ENCODE data around the gene CRP. TPM values are rescaled to one million over a fixed set of nuclear protein-coding genes. Genes with fewer than 3 reads are reported as not detected.

The CRP gene
- not detected for polyA plus RNA-seq (2013, experiment 1 of 2)
- not detected for polyA plus RNA-seq (2013, experiment 2 of 2)

DNA sequence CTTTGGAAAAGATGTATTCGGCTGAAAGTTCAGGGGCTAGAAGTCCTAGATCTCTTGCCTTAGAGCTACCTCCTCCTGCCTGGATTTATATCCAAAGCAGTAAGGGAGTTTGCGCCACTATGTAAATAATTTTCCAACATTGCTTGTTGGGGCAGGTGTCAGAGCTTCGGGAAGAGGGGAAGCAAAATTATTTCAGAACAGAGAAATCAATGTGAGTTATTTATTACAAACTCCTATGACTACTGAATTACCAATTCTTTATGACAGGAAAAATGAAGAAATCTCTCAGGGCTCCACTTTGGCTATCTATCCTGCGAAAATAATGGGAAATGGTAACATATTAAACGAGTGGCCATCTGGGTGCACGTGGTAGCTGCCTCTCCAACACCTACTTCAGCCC is at the start of gene CRP:
Gene CRP, minus strand, starts transcription at position 61 of the 400 bp plus-strand sequence. CDS start 104 bp downstream, outside the sequence.
- no peak within 1 kb of the TSS for H3K23ac ChIP-seq (ENCODE audit: low read length in 2 of 2)
- no peaks in the 10 kb centered on the region for H3K4me1 ChIP-seq (ENCODE audit: control insufficient read depth, insufficient read depth, low read depth, low read length)
- no peaks in the 10 kb centered on the region for H3K36me3 ChIP-seq (ENCODE audit: control insufficient read depth in 1 of 2, insufficient read depth in 2 of 2, low read depth in 1 of 2, low read length in 2 of 2)
- H2BK15ac ChIP-seq (ENCODE audit: low read depth, poor library complexity, severe bottlenecking) = no peak within 1 kb of the TSS
- no peak within 1 kb of the TSS for H4K91ac ChIP-seq (ENCODE audit: low read length)
- H3K9ac ChIP-seq (ENCODE audit: low read length) = no peak within 1 kb of the TSS
- DNase-seq = no peak
- no peak within 1 kb of the TSS for H3K4me3 ChIP-seq (ENCODE audit: insufficient read depth in 1 of 2, low read depth in 1 of 2, low read length in 2 of 2)
- H2AK5ac ChIP-seq (ENCODE audit: low read length, severe bottlenecking) = no peak within 1 kb of the TSS
- 44% methylated on average over 4 of the region's 6 CpGs for WGBS
- no peak within 1 kb of the TSS for H3K4me2 ChIP-seq (ENCODE audit: low read length, poor library complexity, severe bottlenecking)
- no peak within 1 kb of the TSS for H3K27ac ChIP-seq (ENCODE audit: low read length, poor library complexity, severe bottlenecking)
- no peak within 1 kb of the TSS for H2BK120ac ChIP-seq (ENCODE audit: low read depth, low read length)
- peaks cover 14% of the 10 kb centered on the region for H3K9me3 ChIP-seq (ENCODE audit: control insufficient read depth, low read length)
- H3K18ac ChIP-seq (ENCODE audit: low read depth in 1 of 2, low read length in 2 of 2) = no peak within 1 kb of the TSS
- no peak within 1 kb of the TSS for H2AFZ ChIP-seq (ENCODE audit: low read depth, low read length)
- no peak within 1 kb of the TSS for H3K4ac ChIP-seq (ENCODE audit: low read depth in 1 of 2, low read length in 2 of 2)
- H2BK12ac ChIP-seq (ENCODE audit: low read length in 2 of 2) = no peak within 1 kb of the TSS
- no peak within 1 kb of the TSS for H3K14ac ChIP-seq (ENCODE audit: low read length in 2 of 2)
- no peak within 1 kb of the TSS for H2BK5ac ChIP-seq (ENCODE audit: low read depth, low read length, poor library complexity, severe bottlenecking)
- H3K79me1 ChIP-seq (replicated peaks; ENCODE audit: low read length, poor library complexity, severe bottlenecking) = no peaks in the 10 kb centered on the region
- H4K8ac ChIP-seq (ENCODE audit: low read length) = no peak within 1 kb of the TSS
- H3K27me3 ChIP-seq (ENCODE audit: control insufficient read depth in 1 of 2, insufficient read depth in 1 of 2, low read length in 2 of 2) = no peaks in the 10 kb centered on the region

DNA sequence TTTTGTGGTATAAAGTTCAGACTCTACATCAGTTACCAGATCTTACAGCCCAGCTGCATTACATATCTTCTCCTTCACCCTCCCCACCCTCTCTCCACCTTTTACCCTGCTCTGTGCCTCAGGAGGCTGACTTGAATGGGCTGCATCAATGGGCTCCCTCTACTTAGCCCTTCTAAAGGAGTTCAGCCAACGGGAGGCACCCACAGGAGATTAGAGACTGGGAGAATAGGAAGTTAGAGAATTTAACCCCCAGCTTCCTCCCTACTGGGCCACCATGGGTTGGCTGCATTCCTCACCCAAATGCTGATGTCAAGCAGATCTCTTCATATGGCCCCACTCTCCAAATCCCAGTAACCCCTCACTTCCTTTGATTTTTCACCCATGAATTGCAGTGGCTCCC is 49.3 kb upstream of the CRP start:
- Histone ChIP-seq H2AFZ (ENCODE audit: low read depth, low read length) (no peak overlapping the region), H4K8ac (ENCODE audit: low read length) (no peak overlapping the region), H3K23ac (ENCODE audit: low read length in 2 of 2) (no peak overlapping the region), H2BK12ac (ENCODE audit: low read length in 2 of 2) (no peak overlapping the region), H3K79me1 (replicated peaks; ENCODE audit: low read length, poor library complexity, severe bottlenecking) (no peaks in the 10 kb centered on the region), H2AK5ac (ENCODE audit: low read length, severe bottlenecking) (no peak overlapping the region), H3K4ac (ENCODE audit: low read depth in 1 of 2, low read length in 2 of 2) (no peak overlapping the region), H2BK5ac (ENCODE audit: low read depth, low read length, poor library complexity, severe bottlenecking) (no peak overlapping the region), H3K9ac (ENCODE audit: low read length) (no peak overlapping the region), H3K36me3 (ENCODE audit: control insufficient read depth in 1 of 2, insufficient read depth in 2 of 2, low read depth in 1 of 2, low read length in 2 of 2) (no peaks in the 10 kb centered on the region), H3K9me3 (ENCODE audit: control insufficient read depth, low read length) (no peaks in the 10 kb centered on the region), H3K27ac (ENCODE audit: low read length, poor library complexity, severe bottlenecking) (no peak overlapping the region), H4K91ac (ENCODE audit: low read length) (no peak overlapping the region), H3K4me2 (ENCODE audit: low read length, poor library complexity, severe bottlenecking) (no peak overlapping the region), H3K4me3 (ENCODE audit: insufficient read depth in 1 of 2, low read depth in 1 of 2, low read length in 2 of 2) (no peak overlapping the region), H3K18ac (ENCODE audit: low read depth in 1 of 2, low read length in 2 of 2) (no peak overlapping the region), H3K4me1 (ENCODE audit: control insufficient read depth, insufficient read depth, low read depth, low read length) (no peaks in the 10 kb centered on the region), H3K27me3 (ENCODE audit: control insufficient read depth in 1 of 2, insufficient read depth in 1 of 2, low read length in 2 of 2) (peaks cover 0 to 5% of the 10 kb centered on the region in 2 experiments), H3K14ac (ENCODE audit: low read length in 2 of 2) (no peak overlapping the region), H2BK120ac (ENCODE audit: low read depth, low read length) (no peak overlapping the region), H2BK15ac (ENCODE audit: low read depth, poor library complexity, severe bottlenecking) (no peak overlapping the region)
- DNase-seq = no peak
- WGBS = 67% methylated on average over 1 of the region's 1 CpG

- H2AFZ ChIP-seq (ENCODE audit: low read depth, low read length) = no peak overlapping the region
- H3K23ac ChIP-seq (ENCODE audit: low read length in 2 of 2) = no peak overlapping the region
- no peaks in the 10 kb centered on the region for H3K4me1 ChIP-seq (ENCODE audit: control insufficient read depth, insufficient read depth, low read depth, low read length)
- no peak overlapping the region for H3K27ac ChIP-seq (ENCODE audit: low read length, poor library complexity, severe bottlenecking)
- no peak for DNase-seq
- no peak overlapping the region for H4K91ac ChIP-seq (ENCODE audit: low read length)
- no peaks in the 10 kb centered on the region for H3K36me3 ChIP-seq (ENCODE audit: control insufficient read depth in 1 of 2, insufficient read depth in 2 of 2, low read depth in 1 of 2, low read length in 2 of 2)
- H3K79me1 ChIP-seq (replicated peaks; ENCODE audit: low read length, poor library complexity, severe bottlenecking) = no peaks in the 10 kb centered on the region
- no peak overlapping the region for H3K4me3 ChIP-seq (ENCODE audit: insufficient read depth in 1 of 2, low read depth in 1 of 2, low read length in 2 of 2)
- no peak overlapping the region for H2AK5ac ChIP-seq (ENCODE audit: low read length, severe bottlenecking)
- H2BK12ac ChIP-seq (ENCODE audit: low read length in 2 of 2) = no peak overlapping the region
- no peak overlapping the region for H3K14ac ChIP-seq (ENCODE audit: low read length in 2 of 2)
- H2BK5ac ChIP-seq (ENCODE audit: low read depth, low read length, poor library complexity, severe bottlenecking) = no peak overlapping the region
- H2BK120ac ChIP-seq (ENCODE audit: low read depth, low read length) = no peak overlapping the region
- no peaks in the 10 kb centered on the region for H3K9me3 ChIP-seq (ENCODE audit: control insufficient read depth, low read length)
- H4K8ac ChIP-seq (ENCODE audit: low read length) = no peak overlapping the region
- H3K27me3 ChIP-seq (ENCODE audit: control insufficient read depth in 1 of 2, insufficient read depth in 1 of 2, low read length in 2 of 2) = no peaks in the 10 kb centered on the region
- no peak overlapping the region for H3K4me2 ChIP-seq (ENCODE audit: low read length, poor library complexity, severe bottlenecking)
- no peak overlapping the region for H3K9ac ChIP-seq (ENCODE audit: low read length)
- H2BK15ac ChIP-seq (ENCODE audit: low read depth, poor library complexity, severe bottlenecking) = no peak overlapping the region
- no peak overlapping the region for H3K18ac ChIP-seq (ENCODE audit: low read depth in 1 of 2, low read length in 2 of 2)
- H3K4ac ChIP-seq (ENCODE audit: low read depth in 1 of 2, low read length in 2 of 2) = no peak overlapping the region
Measured at GRCh38 chr1:159756397-159756796, 42.0 kb upstream of the CRP start.

GRCh38 chr1:159755451-159756007 is 41.1 kb upstream of the CRP start:
- Histone ChIP-seq H2AK5ac (ENCODE audit: low read length, severe bottlenecking) (no peak overlapping the region), H3K9me3 (ENCODE audit: control insufficient read depth, low read length) (no peaks in the 10 kb centered on the region), H2AFZ (ENCODE audit: low read depth, low read length) (no peak overlapping the region), H3K4ac (ENCODE audit: low read depth in 1 of 2, low read length in 2 of 2) (no peak overlapping the region), H3K4me1 (ENCODE audit: control insufficient read depth, insufficient read depth, low read depth, low read length) (no peaks in the 10 kb centered on the region), H3K27ac (ENCODE audit: low read length, poor library complexity, severe bottlenecking) (no peak overlapping the region), H3K36me3 (ENCODE audit: control insufficient read depth in 1 of 2, insufficient read depth in 2 of 2, low read depth in 1 of 2, low read length in 2 of 2) (no peaks in the 10 kb centered on the region), H3K9ac (ENCODE audit: low read length) (no peak overlapping the region), H2BK15ac (ENCODE audit: low read depth, poor library complexity, severe bottlenecking) (no peak overlapping the region), H3K27me3 (ENCODE audit: control insufficient read depth in 1 of 2, insufficient read depth in 1 of 2, low read length in 2 of 2) (no peaks in the 10 kb centered on the region), H2BK5ac (ENCODE audit: low read depth, low read length, poor library complexity, severe bottlenecking) (no peak overlapping the region), H3K14ac (ENCODE audit: low read length in 2 of 2) (no peak overlapping the region), H3K23ac (ENCODE audit: low read length in 2 of 2) (no peak overlapping the region), H4K91ac (ENCODE audit: low read length) (no peak overlapping the region), H2BK12ac (ENCODE audit: low read length in 2 of 2) (no peak overlapping the region), H2BK120ac (ENCODE audit: low read depth, low read length) (no peak overlapping the region), H3K4me2 (ENCODE audit: low read length, poor library complexity, severe bottlenecking) (no peak overlapping the region), H3K79me1 (replicated peaks; ENCODE audit: low read length, poor library complexity, severe bottlenecking) (no peaks in the 10 kb centered on the region), H4K8ac (ENCODE audit: low read length) (no peak overlapping the region), H3K18ac (ENCODE audit: low read depth in 1 of 2, low read length in 2 of 2) (no peak overlapping the region), H3K4me3 (ENCODE audit: insufficient read depth in 1 of 2, low read depth in 1 of 2, low read length in 2 of 2) (no peak overlapping the region)
- DNase-seq = no peak
- 76% methylated on average over 1 of the region's 3 CpGs for WGBS

All from mesenchymal stem cell (in vitro differentiated cells and primary cell).